ENCODE data around the gene GSTT2B.
"Not testable (repeated sequence)": the region's sequence is repeated elsewhere in the genome, so short reads cannot be mapped to it uniquely, and the experiment has no call there.

Gene GSTT2B

GRCh38 chr22:23949764-23950163 is 11.2 kb downstream of the GSTT2B start:
- in situ Hi-C loops (cut with MboI; ENCODE audit: low sequenced_read_pairs) = not testable (repeated sequence)

GRCh38 chr22:23947391-23947790 is 13.6 kb downstream of the GSTT2B start:
- in situ Hi-C loops (cut with MboI; ENCODE audit: low sequenced_read_pairs) = not testable (repeated sequence)

GRCh38 chr22:23940166-23940565 is 20.8 kb downstream of the GSTT2B start:
- in situ Hi-C loops (cut with MboI; ENCODE audit: low sequenced_read_pairs) = not testable (repeated sequence)

- in situ Hi-C loops (cut with MboI; ENCODE audit: low sequenced_read_pairs) = no loop called here
These were observed 22.0 kb downstream of the GSTT2B start for GRCh38 chr22:23939017-23939357.

- in situ Hi-C loops (cut with MboI; ENCODE audit: low sequenced_read_pairs) = no loop called here
These were observed 22.5 kb downstream of the GSTT2B start for GRCh38 chr22:23938328-23939016.

GRCh38 chr22:23926561-23926960 is 34.4 kb downstream of the GSTT2B start:
- in situ Hi-C loops (cut with MboI; ENCODE audit: low sequenced_read_pairs) = no loop called here

- in situ Hi-C loops (cut with MboI; ENCODE audit: low sequenced_read_pairs) = no loop called here
These were observed 35.9 kb downstream of the GSTT2B start for GRCh38 chr22:23925020-23925606.

GRCh38 chr22:23922921-23923320 is 38.1 kb downstream of the GSTT2B start:
- in situ Hi-C loops (cut with MboI; ENCODE audit: low sequenced_read_pairs) = no loop called here

GRCh38 chr22:23921586-23922201 is 39.3 kb downstream of the GSTT2B start:
- in situ Hi-C loops (cut with MboI; ENCODE audit: low sequenced_read_pairs) = not testable (repeated sequence)

GRCh38 chr22:23920267-23920611 is 40.8 kb downstream of the GSTT2B start:
- in situ Hi-C loops (cut with MboI; ENCODE audit: low sequenced_read_pairs) = not testable (repeated sequence)

GRCh38 chr22:23915290-23915689 is 45.7 kb downstream of the GSTT2B start:
- in situ Hi-C loops (cut with MboI; ENCODE audit: low sequenced_read_pairs) = no loop called here

GRCh38 chr22:23913661-23914353 is 47.2 kb downstream of the GSTT2B start:
- in situ Hi-C loops (cut with MboI; ENCODE audit: low sequenced_read_pairs) = no loop called here

- in situ Hi-C loops (cut with MboI; ENCODE audit: low sequenced_read_pairs) = no loop called here
These were observed 47.7 kb downstream of the GSTT2B start for GRCh38 chr22:23913306-23913660.

GRCh38 chr22:23912293-23912903 is 48.6 kb downstream of the GSTT2B start:
- in situ Hi-C loops (cut with MboI; ENCODE audit: low sequenced_read_pairs) = no loop called here

- in situ Hi-C loops (cut with MboI; ENCODE audit: low sequenced_read_pairs) = no loop called here
These were observed 49.5 kb downstream of the GSTT2B start for GRCh38 chr22:23911318-23911980.

GRCh38 chr22:23910496-23911190 is 50.4 kb downstream of the GSTT2B start:
- in situ Hi-C loops (cut with MboI; ENCODE audit: low sequenced_read_pairs) = no loop called here

GRCh38 chr22:23909296-23909898 is 51.6 kb downstream of the GSTT2B start:
- in situ Hi-C loops (cut with MboI; ENCODE audit: low sequenced_read_pairs) = no loop called here

GRCh38 chr22:23908587-23909205 is 52.3 kb downstream of the GSTT2B start:
- in situ Hi-C loops (cut with MboI; ENCODE audit: low sequenced_read_pairs) = no loop called here

- in situ Hi-C loops (cut with MboI; ENCODE audit: low sequenced_read_pairs) = not testable (repeated sequence)
These were observed 53.6 kb downstream of the GSTT2B start for GRCh38 chr22:23907423-23907822.

Data from HL-60/S4 treated with phorbol 12-myristate 13-acetate at 8.2 ng/mL for 4 days and 3 days (cell line).